H1 (cell line): ENCODE results near the gene TCF7L2.

Source experiments
- NRF1 ChIP-seq: IDR thresholded peaks from 2 replicates; pipeline ENCODE4 v1.6.1; 2011; ENCODE audit warnings: mild to moderate bottlenecking, low read depth, low read length, improper control_type of control experiment
- PHF8 ChIP-seq: fragments of 200-600 bp; sonication (generic); conservative IDR thresholded peaks from 2 replicates; pipeline ENCODE4 v1.7.1; 2012; ENCODE audit warnings: low read depth, mild to moderate bottlenecking, inconsistent platforms, low read length, moderate library complexity

GRCh38 chr10:112959207-112959838 is 9.3 kb downstream of the TCF7L2 start:
- TF ChIP-seq NRF1: no peak
- TF ChIP-seq PHF8: no peak
